ENCODE measurements around the gene RGS7BP. TPM values are rescaled to one million over a fixed set of nuclear protein-coding genes. Genes with fewer than 3 reads are reported as not detected.

The RGS7BP gene
- total RNA-seq, 1 donor from 2014 or later: 1.6 TPM

GRCh38 chr5:64507264-64507605 lies 1.4 kb downstream of the RGS7BP start:
- H3K9me3 ChIP-seq (ENCODE audit: control insufficient read depth in 3 of 3, low read length in 3 of 3): no peaks in the 10 kb centered on the region
- H3K4me1 ChIP-seq (ENCODE audit: control insufficient read depth in 3 of 3, insufficient read depth in 3 of 3, low read length in 3 of 3): peaks cover 13 to 20% (median 17%) of the 10 kb centered on the region in 3 donors
- peak overlapping the region; percentile 16 to 75 (median 30) for H3K9ac ChIP-seq (ENCODE audit: low read depth in 1 of 3, low read length in 3 of 3)
- no peak overlapping the region for H3K27ac ChIP-seq (ENCODE audit: low read depth, low read length)
- no peaks in the 10 kb centered on the region for H3K36me3 ChIP-seq (ENCODE audit: control insufficient read depth in 3 of 3, insufficient read depth in 3 of 3, low read length in 3 of 3)
- H3K4me3 ChIP-seq (ENCODE audit: low read length in 3 of 3): peak overlapping the region; percentile 75 to 84 (median 78)
- H3K27me3 ChIP-seq (ENCODE audit: control insufficient read depth in 3 of 3, insufficient read depth in 3 of 3, low read length in 3 of 3): peaks cover 0 to 10% (median 9%) of the 10 kb centered on the region in 3 donors

- H3K4me1 ChIP-seq (ENCODE audit: control insufficient read depth in 3 of 3, insufficient read depth in 3 of 3, low read length in 3 of 3): peaks cover 15 to 20% (median 17%) of the 10 kb centered on the region in 3 donors
- peaks cover 0 to 10% (median 9%) of the 10 kb centered on the region in 3 donors for H3K27me3 ChIP-seq (ENCODE audit: control insufficient read depth in 3 of 3, insufficient read depth in 3 of 3, low read length in 3 of 3)
- no peak overlapping the region for H3K9ac ChIP-seq (ENCODE audit: low read depth in 1 of 3, low read length in 3 of 3)
- H3K27ac ChIP-seq (ENCODE audit: low read depth, low read length): no peak overlapping the region
- H3K4me3 ChIP-seq (ENCODE audit: low read length in 3 of 3): no peak overlapping the region
- no peaks in the 10 kb centered on the region for H3K36me3 ChIP-seq (ENCODE audit: control insufficient read depth in 3 of 3, insufficient read depth in 3 of 3, low read length in 3 of 3)
- H3K9me3 ChIP-seq (ENCODE audit: control insufficient read depth in 3 of 3, low read length in 3 of 3): no peaks in the 10 kb centered on the region
These were observed 4.0 kb downstream of the RGS7BP start for GRCh38 chr5:64509828-64510227.

- peaks cover 0 to 2% (median 0%) of the 10 kb centered on the region in 3 donors for H3K4me1 ChIP-seq (ENCODE audit: control insufficient read depth in 3 of 3, insufficient read depth in 3 of 3, low read length in 3 of 3)
- no peaks in the 10 kb centered on the region for H3K27me3 ChIP-seq (ENCODE audit: control insufficient read depth in 3 of 3, insufficient read depth in 3 of 3, low read length in 3 of 3)
These were observed 7.7 kb downstream of the RGS7BP start for GRCh38 chr5:64513492-64513891.

GRCh38 chr5:64514612-64515011 lies 8.8 kb downstream of the RGS7BP start:
- H3K27ac ChIP-seq (ENCODE audit: low read depth, low read length): no peak overlapping the region
- H3K27me3 ChIP-seq (ENCODE audit: control insufficient read depth in 3 of 3, insufficient read depth in 3 of 3, low read length in 3 of 3): no peaks in the 10 kb centered on the region
- no peak overlapping the region for H3K4me3 ChIP-seq (ENCODE audit: low read length in 3 of 3)
- H3K36me3 ChIP-seq (ENCODE audit: control insufficient read depth in 3 of 3, insufficient read depth in 3 of 3, low read length in 3 of 3): no peaks in the 10 kb centered on the region
- H3K9ac ChIP-seq (ENCODE audit: low read depth in 1 of 3, low read length in 3 of 3): no peak overlapping the region
- peaks cover 0 to 2% (median 0%) of the 10 kb centered on the region in 3 donors for H3K4me1 ChIP-seq (ENCODE audit: control insufficient read depth in 3 of 3, insufficient read depth in 3 of 3, low read length in 3 of 3)
- no peaks in the 10 kb centered on the region for H3K9me3 ChIP-seq (ENCODE audit: control insufficient read depth in 3 of 3, low read length in 3 of 3)

More at GRCh38 chr5:64513492-64513891, 7.7 kb downstream of the RGS7BP start:
- H3K9ac ChIP-seq (ENCODE audit: low read depth in 1 of 3, low read length in 3 of 3): no peak overlapping the region
- no peaks in the 10 kb centered on the region for H3K9me3 ChIP-seq (ENCODE audit: control insufficient read depth in 3 of 3, low read length in 3 of 3)
- no peak overlapping the region for H3K4me3 ChIP-seq (ENCODE audit: low read length in 3 of 3)
- no peaks in the 10 kb centered on the region for H3K36me3 ChIP-seq (ENCODE audit: control insufficient read depth in 3 of 3, insufficient read depth in 3 of 3, low read length in 3 of 3)
- H3K27ac ChIP-seq (ENCODE audit: low read depth, low read length): no peak overlapping the region

- Histone ChIP-seq H3K4me1 (ENCODE audit: control insufficient read depth in 3 of 3, insufficient read depth in 3 of 3, low read length in 3 of 3) (peaks cover 0 to 2% (median 0%) of the 10 kb centered on the region in 3 donors), H3K4me3 (ENCODE audit: low read length in 3 of 3) (no peak overlapping the region), H3K27ac (ENCODE audit: low read depth, low read length) (no peak overlapping the region), H3K9me3 (ENCODE audit: control insufficient read depth in 3 of 3, low read length in 3 of 3) (no peaks in the 10 kb centered on the region), H3K27me3 (ENCODE audit: control insufficient read depth in 3 of 3, insufficient read depth in 3 of 3, low read length in 3 of 3) (no peaks in the 10 kb centered on the region), H3K36me3 (ENCODE audit: control insufficient read depth in 3 of 3, insufficient read depth in 3 of 3, low read length in 3 of 3) (no peaks in the 10 kb centered on the region), H3K9ac (ENCODE audit: low read depth in 1 of 3, low read length in 3 of 3) (no peak overlapping the region)
These were observed 10.4 kb downstream of the RGS7BP start for GRCh38 chr5:64516216-64516615.

- no peaks in the 10 kb centered on the region for H3K27me3 ChIP-seq (ENCODE audit: control insufficient read depth in 3 of 3, insufficient read depth in 3 of 3, low read length in 3 of 3)
- H3K4me1 ChIP-seq (ENCODE audit: control insufficient read depth in 3 of 3, insufficient read depth in 3 of 3, low read length in 3 of 3): peaks cover 0 to 2% (median 0%) of the 10 kb centered on the region in 3 donors
- no peaks in the 10 kb centered on the region for H3K36me3 ChIP-seq (ENCODE audit: control insufficient read depth in 3 of 3, insufficient read depth in 3 of 3, low read length in 3 of 3)
- no peak overlapping the region for H3K9ac ChIP-seq (ENCODE audit: low read depth in 1 of 3, low read length in 3 of 3)
- no peak overlapping the region for H3K27ac ChIP-seq (ENCODE audit: low read depth, low read length)
- H3K4me3 ChIP-seq (ENCODE audit: low read length in 3 of 3): no peak overlapping the region
- no peaks in the 10 kb centered on the region for H3K9me3 ChIP-seq (ENCODE audit: control insufficient read depth in 3 of 3, low read length in 3 of 3)
These were observed 13.0 kb downstream of the RGS7BP start for GRCh38 chr5:64518793-64519192.

- Histone ChIP-seq H3K27me3 (ENCODE audit: control insufficient read depth in 3 of 3, insufficient read depth in 3 of 3, low read length in 3 of 3) (no peaks in the 10 kb centered on the region), H3K4me1 (ENCODE audit: control insufficient read depth in 3 of 3, insufficient read depth in 3 of 3, low read length in 3 of 3) (peaks cover 0 to 2% (median 0%) of the 10 kb centered on the region in 3 donors), H3K27ac (ENCODE audit: low read depth, low read length) (no peak overlapping the region), H3K4me3 (ENCODE audit: low read length in 3 of 3) (no peak overlapping the region), H3K9ac (ENCODE audit: low read depth in 1 of 3, low read length in 3 of 3) (no peak overlapping the region), H3K9me3 (ENCODE audit: control insufficient read depth in 3 of 3, low read length in 3 of 3) (no peaks in the 10 kb centered on the region), H3K36me3 (ENCODE audit: control insufficient read depth in 3 of 3, insufficient read depth in 3 of 3, low read length in 3 of 3) (no peaks in the 10 kb centered on the region)
These were observed 13.4 kb downstream of the RGS7BP start for GRCh38 chr5:64519263-64519662.

GRCh38 chr5:64526734-64527439 lies 21.1 kb downstream of the RGS7BP start:
- Histone ChIP-seq H3K4me1 (ENCODE audit: control insufficient read depth in 3 of 3, insufficient read depth in 3 of 3, low read length in 3 of 3) (no peaks in the 10 kb centered on the region), H3K36me3 (ENCODE audit: control insufficient read depth in 3 of 3, insufficient read depth in 3 of 3, low read length in 3 of 3) (no peaks in the 10 kb centered on the region), H3K27ac (ENCODE audit: low read depth, low read length) (no peak overlapping the region), H3K27me3 (ENCODE audit: control insufficient read depth in 3 of 3, insufficient read depth in 3 of 3, low read length in 3 of 3) (no peaks in the 10 kb centered on the region), H3K9me3 (ENCODE audit: control insufficient read depth in 3 of 3, low read length in 3 of 3) (no peaks in the 10 kb centered on the region), H3K9ac (ENCODE audit: low read depth in 1 of 3, low read length in 3 of 3) (no peak overlapping the region), H3K4me3 (ENCODE audit: low read length in 3 of 3) (no peak overlapping the region)

- H3K9me3 ChIP-seq (ENCODE audit: control insufficient read depth in 3 of 3, low read length in 3 of 3): no peaks in the 10 kb centered on the region
- H3K4me3 ChIP-seq (ENCODE audit: low read length in 3 of 3): no peak overlapping the region
- no peak overlapping the region for H3K27ac ChIP-seq (ENCODE audit: low read depth, low read length)
- H3K27me3 ChIP-seq (ENCODE audit: control insufficient read depth in 3 of 3, insufficient read depth in 3 of 3, low read length in 3 of 3): no peaks in the 10 kb centered on the region
- no peaks in the 10 kb centered on the region for H3K36me3 ChIP-seq (ENCODE audit: control insufficient read depth in 3 of 3, insufficient read depth in 3 of 3, low read length in 3 of 3)
- no peak overlapping the region for H3K9ac ChIP-seq (ENCODE audit: low read depth in 1 of 3, low read length in 3 of 3)
- H3K4me1 ChIP-seq (ENCODE audit: control insufficient read depth in 3 of 3, insufficient read depth in 3 of 3, low read length in 3 of 3): no peaks in the 10 kb centered on the region
These were observed 24.3 kb downstream of the RGS7BP start for GRCh38 chr5:64530076-64530475.

- Histone ChIP-seq H3K27ac (ENCODE audit: low read depth, low read length) (no peak overlapping the region), H3K27me3 (ENCODE audit: control insufficient read depth in 3 of 3, insufficient read depth in 3 of 3, low read length in 3 of 3) (no peaks in the 10 kb centered on the region), H3K4me3 (ENCODE audit: low read length in 3 of 3) (no peak overlapping the region), H3K9ac (ENCODE audit: low read depth in 1 of 3, low read length in 3 of 3) (no peak overlapping the region), H3K9me3 (ENCODE audit: control insufficient read depth in 3 of 3, low read length in 3 of 3) (no peaks in the 10 kb centered on the region), H3K36me3 (ENCODE audit: control insufficient read depth in 3 of 3, insufficient read depth in 3 of 3, low read length in 3 of 3) (no peaks in the 10 kb centered on the region), H3K4me1 (ENCODE audit: control insufficient read depth in 3 of 3, insufficient read depth in 3 of 3, low read length in 3 of 3) (no peaks in the 10 kb centered on the region)
These were observed 26.4 kb downstream of the RGS7BP start for GRCh38 chr5:64532212-64532611.
